Tibial nerve (tissue), 4 donors: Measurements from ENCODE around the gene WNT3A. TPM values are rescaled to one million over a fixed set of nuclear protein-coding genes. Genes with fewer than 3 reads are reported as not detected.
A peak's percentile ranks its signal among the peaks of the same experiment; 100 is the strongest.

Source experiments
- DNase-seq, 2 donors: peaks; one replicate each; pipeline ENCODE4 v3.0.0-alpha.2; 2019; ENCODE audit warnings: low spot score in 2 of 2
- H3K27ac ChIP-seq, 4 donors: fragments of 200-600 bp; sonication (generic) in 3 of 4; one replicate each; pipeline ENCODE4 v1.5.1; 2017 to 2019; ENCODE audit warnings: mild to moderate bottlenecking in 1 of 4
- H3K27me3 ChIP-seq, 2 donors: fragments of 200-600 bp; sonication (generic) in 1 of 2; one replicate each; pipeline versions ENCODE4 v1.5.1 to v1.6.0; 2017 to 2019
- H3K36me3 ChIP-seq, 3 donors: fragments of 200-600 bp; sonication (generic); one replicate each; pipeline ENCODE4 v1.5.1; 2018 to 2019
- H3K4me1 ChIP-seq, 4 donors: fragments of 200-600 bp; sonication (generic) in 3 of 4; one replicate each; pipeline ENCODE4 v1.5.1; 2017 to 2019
- H3K4me3 ChIP-seq, 4 donors: fragments of 200-600 bp; sonication (generic) in 3 of 4; one replicate each; pipeline ENCODE4 v1.5.1; 2017 to 2019; ENCODE audit warnings: mild to moderate bottlenecking in 1 of 4, moderate library complexity in 1 of 4
- H3K9me3 ChIP-seq, 4 donors: fragments of 200-600 bp; sonication (generic) in 3 of 4; one replicate each; pipeline ENCODE4 v1.5.1; 2017 to 2019
- EP300 ChIP-seq, 2 donors: sonication (generic); formaldehyde crosslinking; IDR thresholded peaks; one replicate each; pipeline ENCODE4 v1.6.1; 2017; ENCODE audit warnings: antibody characterized with exemption in 2 of 2, mild to moderate bottlenecking in 1 of 2
- POLR2A ChIP-seq, 2 donors: fragments of 450-650 bp; IDR thresholded peaks; one replicate each; pipeline ENCODE4 v1.6.1; 2017; ENCODE audit warnings: antibody characterized with exemption in 2 of 2, mild to moderate bottlenecking in 2 of 2, moderate library complexity in 2 of 2
- WGBS, 2 donors: methylation state at CpG; one replicate each; pipeline ENCODE4 v1.1.5; 2018; 5-methylcytosine and 5-hydroxymethylcytosine counted together
- total RNA-seq, 4 donors: library from RNA; depleted of rRNA; stranded (reverse); fragments of >200 nt; gene quantifications; one replicate each; pipeline ENCODE4 v1.1.0, GENCODE V29; 2016
- TF ChIP-seq, protein P1 (sequence below), 5 experiments: fragments of 200-600 bp in 3 of 5; fragments of 450-650 bp in 2 of 5; sonication (generic) in 3 of 5; IDR thresholded peaks; one replicate each; pipeline ENCODE4 v1.5.1; 2016 to 2019; ENCODE audit warnings: antibody characterized with exemption in 5 of 5, mild to moderate bottlenecking in 3 of 5, moderate library complexity in 2 of 5

The WNT3A gene
- total RNA-seq, 4 donors from 2014 or later = not detected

DNA sequence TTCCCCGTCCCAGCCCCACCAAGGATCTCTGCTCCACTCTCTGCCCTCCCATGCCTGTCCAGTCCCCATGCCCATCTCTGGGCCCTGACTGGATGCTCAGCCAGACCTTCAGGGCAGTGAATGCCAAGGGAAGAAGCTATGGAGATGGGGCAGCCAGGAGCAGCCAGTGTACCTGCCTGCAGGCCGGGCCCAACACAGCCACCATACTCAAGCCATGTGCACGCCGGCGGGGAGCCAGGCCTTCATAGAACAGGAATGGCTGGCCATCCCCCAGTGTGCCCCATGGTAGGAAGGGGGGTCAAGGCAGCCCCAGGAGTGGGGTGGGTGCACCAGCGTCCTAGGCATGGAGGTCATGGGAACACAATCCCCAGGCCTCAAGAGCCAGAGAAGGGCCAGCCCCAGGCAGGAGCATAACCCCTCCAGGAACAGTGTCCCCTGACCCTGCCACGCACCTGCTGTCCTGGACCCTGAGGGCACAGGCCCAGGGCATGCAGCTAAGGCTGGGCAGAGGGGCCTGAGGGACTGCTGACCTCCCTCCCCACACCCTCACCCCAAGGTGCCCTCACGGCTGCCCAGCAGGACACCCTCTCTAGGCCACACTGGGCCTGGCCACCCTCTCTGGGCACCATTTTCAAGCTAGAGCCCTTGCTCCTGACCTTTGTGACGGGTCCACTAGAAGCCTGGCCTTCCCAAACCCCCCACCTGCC lies 55.4 kb downstream of the WNT3A start:
- peak in 1 of 2 donors; percentile 5 for DNase-seq
- no peak for TF ChIP-seq EP300 (IDR thresholded peaks at IDR 0.05)
- TF ChIP-seq, protein P1, sequence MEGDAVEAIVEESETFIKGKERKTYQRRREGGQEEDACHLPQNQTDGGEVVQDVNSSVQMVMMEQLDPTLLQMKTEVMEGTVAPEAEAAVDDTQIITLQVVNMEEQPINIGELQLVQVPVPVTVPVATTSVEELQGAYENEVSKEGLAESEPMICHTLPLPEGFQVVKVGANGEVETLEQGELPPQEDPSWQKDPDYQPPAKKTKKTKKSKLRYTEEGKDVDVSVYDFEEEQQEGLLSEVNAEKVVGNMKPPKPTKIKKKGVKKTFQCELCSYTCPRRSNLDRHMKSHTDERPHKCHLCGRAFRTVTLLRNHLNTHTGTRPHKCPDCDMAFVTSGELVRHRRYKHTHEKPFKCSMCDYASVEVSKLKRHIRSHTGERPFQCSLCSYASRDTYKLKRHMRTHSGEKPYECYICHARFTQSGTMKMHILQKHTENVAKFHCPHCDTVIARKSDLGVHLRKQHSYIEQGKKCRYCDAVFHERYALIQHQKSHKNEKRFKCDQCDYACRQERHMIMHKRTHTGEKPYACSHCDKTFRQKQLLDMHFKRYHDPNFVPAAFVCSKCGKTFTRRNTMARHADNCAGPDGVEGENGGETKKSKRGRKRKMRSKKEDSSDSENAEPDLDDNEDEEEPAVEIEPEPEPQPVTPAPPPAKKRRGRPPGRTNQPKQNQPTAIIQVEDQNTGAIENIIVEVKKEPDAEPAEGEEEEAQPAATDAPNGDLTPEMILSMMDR (IDR thresholded peaks at IDR 0.05) = no peak
- TF ChIP-seq POLR2A (IDR thresholded peaks at IDR 0.05) = no peak
- 93% methylated on average over 8 to 9 of the region's 9 CpGs for WGBS, 2 donors
- Histone ChIP-seq H3K27me3 (peaks cover 0 to 91% of the 10 kb centered on the region in 2 donors), H3K27ac (no peak overlapping the region), H3K4me3 (no peak overlapping the region), H3K4me1 (peaks cover 0 to 22% (median 5%) of the 10 kb centered on the region in 4 donors), H3K9me3 (peaks cover 0 to 11% (median 0%) of the 10 kb centered on the region in 4 donors), H3K36me3 (no peaks in the 10 kb centered on the region)

DNA sequence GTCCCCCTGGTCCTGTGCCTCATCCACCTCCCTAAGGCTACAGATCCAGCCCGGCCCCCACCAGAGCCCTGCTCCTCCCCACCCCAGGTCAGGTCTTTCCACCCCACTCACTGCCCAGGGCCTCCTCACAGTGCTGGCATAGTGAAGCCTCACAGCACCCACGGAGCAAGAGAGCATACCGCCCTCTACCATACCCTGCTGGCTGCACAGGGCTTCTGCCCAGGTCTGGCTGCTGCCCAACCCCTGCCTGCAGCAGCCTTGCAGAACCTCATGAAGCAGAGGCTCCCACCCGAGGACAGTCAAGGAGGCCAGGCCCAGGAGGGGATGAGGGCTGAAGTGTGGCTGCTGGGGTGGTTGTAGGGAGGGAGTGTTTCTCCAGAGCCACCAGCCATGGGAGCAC lies 56.0 kb downstream of the WNT3A start:
- H3K36me3 ChIP-seq = no peaks in the 10 kb centered on the region
- peaks cover 0 to 96% of the 10 kb centered on the region in 2 donors for H3K27me3 ChIP-seq
- WGBS, 2 donors = 69 to 83% methylated on average over 3 to 4 of the region's 4 CpGs
- no peak for DNase-seq
- peaks cover 0 to 22% (median 5%) of the 10 kb centered on the region in 4 donors for H3K4me1 ChIP-seq
- TF ChIP-seq EP300 (IDR thresholded peaks at IDR 0.05) (no peak), POLR2A (IDR thresholded peaks at IDR 0.05) (no peak)
- TF ChIP-seq, protein P1 (IDR thresholded peaks at IDR 0.05) = no peak
- no peak overlapping the region for H3K27ac ChIP-seq
- H3K9me3 ChIP-seq = peaks cover 0 to 9% (median 0%) of the 10 kb centered on the region in 4 donors
- no peak overlapping the region for H3K4me3 ChIP-seq

DNA sequence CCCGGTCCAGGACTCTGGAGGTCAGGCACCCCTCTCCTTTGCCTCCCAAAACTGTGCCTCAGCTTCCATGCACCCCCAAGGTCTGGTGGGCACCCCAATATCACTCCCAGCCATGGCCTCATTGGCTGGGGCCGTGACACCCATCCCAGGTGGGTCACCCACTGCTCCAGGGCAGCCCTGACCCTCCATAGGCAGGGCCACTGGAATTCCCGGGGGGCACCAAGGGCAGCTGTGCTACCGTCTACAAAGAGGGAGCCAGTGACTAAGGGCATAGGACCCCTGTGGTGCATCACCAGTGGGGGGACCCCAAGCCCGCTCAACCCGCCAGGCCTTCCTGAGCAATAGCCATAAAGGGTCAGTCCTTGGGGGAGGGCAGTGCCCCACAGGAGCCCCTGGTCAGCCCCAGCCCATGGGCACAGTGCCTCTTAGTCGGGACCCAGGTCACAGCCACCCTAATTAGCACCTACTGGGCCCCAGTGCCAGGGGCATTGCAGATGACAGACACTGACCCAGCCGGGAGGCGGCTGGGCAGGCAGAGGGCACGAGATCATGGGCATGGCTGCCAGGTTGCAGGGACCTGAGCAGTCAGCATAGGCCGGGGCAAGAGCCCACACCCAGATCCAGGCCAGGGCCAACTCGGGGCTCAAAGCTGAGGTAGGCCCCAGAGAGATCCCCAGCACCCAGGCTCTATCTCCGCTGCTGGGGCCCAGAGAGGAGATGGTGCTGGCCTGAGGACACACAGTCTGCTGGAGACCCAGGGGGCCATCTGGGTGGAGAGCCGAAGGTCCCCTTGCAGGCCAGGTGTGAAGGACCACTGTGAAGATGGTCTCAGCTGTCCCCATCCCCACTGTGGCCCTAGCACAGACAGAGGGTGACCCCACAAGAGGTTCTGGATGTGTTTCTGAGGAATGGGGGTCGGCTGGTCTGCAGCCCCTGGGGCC lies 56.7 kb downstream of the WNT3A start:
- no peak for TF ChIP-seq EP300 (IDR thresholded peaks at IDR 0.05)
- TF ChIP-seq, protein P1 (IDR thresholded peaks at IDR 0.05) = no peak
- TF ChIP-seq POLR2A (IDR thresholded peaks at IDR 0.05) = no peak
- Histone ChIP-seq H3K4me3 (no peak overlapping the region), H3K4me1 (peaks cover 0 to 22% (median 5%) of the 10 kb centered on the region in 4 donors), H3K9me3 (peaks cover 0 to 7% (median 0%) of the 10 kb centered on the region in 4 donors), H3K27ac (no peak overlapping the region), H3K27me3 (peaks cover 0 to 92% of the 10 kb centered on the region in 2 donors), H3K36me3 (no peaks in the 10 kb centered on the region)
- WGBS, 2 donors = 72 to 86% methylated on average over 2 to 7 of the region's 15 CpGs
- DNase-seq = no peak

DNA sequence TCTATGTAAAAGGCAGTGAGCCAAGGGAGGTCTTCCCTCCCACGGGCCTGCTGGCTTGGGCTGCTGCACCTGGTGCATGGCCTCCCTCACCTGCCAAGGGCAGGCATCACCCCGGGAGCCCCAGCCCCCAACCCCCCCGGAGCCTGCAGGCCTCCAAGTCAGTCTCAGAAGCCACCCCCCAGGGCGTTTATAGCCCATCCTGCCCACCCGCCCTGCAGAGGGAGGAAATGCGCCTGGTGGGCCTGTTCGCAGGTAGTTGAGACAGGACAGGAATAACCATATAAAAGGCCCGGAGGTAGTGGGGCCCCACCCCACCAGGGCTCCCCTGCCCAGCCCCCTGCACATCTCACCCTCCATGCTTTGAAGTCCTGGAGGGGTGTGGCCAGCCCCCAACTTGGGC lies 57.5 kb downstream of the WNT3A start:
- peaks cover 0 to 4% (median 0%) of the 10 kb centered on the region in 4 donors for H3K9me3 ChIP-seq
- DNase-seq = no peak
- H3K4me1 ChIP-seq = peaks cover 0 to 19% (median 5%) of the 10 kb centered on the region in 4 donors
- TF ChIP-seq POLR2A (IDR thresholded peaks at IDR 0.05) (no peak), EP300 (IDR thresholded peaks at IDR 0.05) (no peak)
- TF ChIP-seq, protein P1 (IDR thresholded peaks at IDR 0.05) = no peak
- no peak overlapping the region for H3K27ac ChIP-seq
- no peaks in the 10 kb centered on the region for H3K36me3 ChIP-seq
- peaks cover 0 to 85% of the 10 kb centered on the region in 2 donors for H3K27me3 ChIP-seq
- no peak overlapping the region for H3K4me3 ChIP-seq
- WGBS, 2 donors = 40 to 61% methylated on average over 1 to 6 of the region's 8 CpGs
